ENCODE data around the gene LDHB.

DNA sequence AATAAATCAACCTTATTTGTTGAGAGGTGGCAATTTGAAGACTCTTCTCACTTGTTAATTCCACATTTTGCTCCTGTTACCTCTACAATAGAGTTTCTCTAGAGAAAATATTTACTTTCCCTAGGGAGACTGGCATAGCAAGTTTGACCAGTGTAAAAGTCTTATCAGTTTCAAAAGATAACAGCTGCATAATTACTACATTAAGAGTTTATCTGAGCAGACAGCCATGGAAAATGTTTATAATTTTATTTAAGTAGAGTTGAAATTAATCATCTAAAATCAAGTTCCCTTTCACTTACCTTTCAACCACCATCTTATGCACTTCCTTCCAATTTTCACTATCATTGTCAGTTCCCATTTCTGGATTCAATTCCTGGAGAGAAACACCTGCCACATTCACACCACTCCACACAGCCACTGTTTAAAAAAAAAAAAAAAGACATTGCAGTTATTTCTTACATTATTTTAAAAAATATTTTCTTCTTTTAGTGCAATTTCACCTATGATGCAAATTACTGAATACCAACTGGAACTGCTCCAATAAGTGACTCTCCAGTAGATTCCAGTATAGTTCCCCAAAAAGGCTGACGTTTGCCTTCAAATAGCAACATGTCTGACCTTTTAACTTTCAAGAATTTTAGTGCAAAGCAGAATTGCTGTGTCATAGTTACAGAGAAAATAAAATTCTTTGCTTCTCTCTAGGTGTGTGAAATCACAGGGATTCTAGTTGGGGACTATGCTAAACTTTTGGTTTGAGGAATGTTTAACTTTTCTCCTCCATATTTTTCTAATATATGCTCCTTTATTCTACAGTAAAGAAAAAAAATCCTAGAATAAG, 19.4 kb downstream of the LDHB start:
- TF ChIP-seq, protein P1, sequence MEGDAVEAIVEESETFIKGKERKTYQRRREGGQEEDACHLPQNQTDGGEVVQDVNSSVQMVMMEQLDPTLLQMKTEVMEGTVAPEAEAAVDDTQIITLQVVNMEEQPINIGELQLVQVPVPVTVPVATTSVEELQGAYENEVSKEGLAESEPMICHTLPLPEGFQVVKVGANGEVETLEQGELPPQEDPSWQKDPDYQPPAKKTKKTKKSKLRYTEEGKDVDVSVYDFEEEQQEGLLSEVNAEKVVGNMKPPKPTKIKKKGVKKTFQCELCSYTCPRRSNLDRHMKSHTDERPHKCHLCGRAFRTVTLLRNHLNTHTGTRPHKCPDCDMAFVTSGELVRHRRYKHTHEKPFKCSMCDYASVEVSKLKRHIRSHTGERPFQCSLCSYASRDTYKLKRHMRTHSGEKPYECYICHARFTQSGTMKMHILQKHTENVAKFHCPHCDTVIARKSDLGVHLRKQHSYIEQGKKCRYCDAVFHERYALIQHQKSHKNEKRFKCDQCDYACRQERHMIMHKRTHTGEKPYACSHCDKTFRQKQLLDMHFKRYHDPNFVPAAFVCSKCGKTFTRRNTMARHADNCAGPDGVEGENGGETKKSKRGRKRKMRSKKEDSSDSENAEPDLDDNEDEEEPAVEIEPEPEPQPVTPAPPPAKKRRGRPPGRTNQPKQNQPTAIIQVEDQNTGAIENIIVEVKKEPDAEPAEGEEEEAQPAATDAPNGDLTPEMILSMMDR (IDR thresholded peaks at IDR 0.05): no peak
- TF ChIP-seq POLR2A (IDR thresholded peaks at IDR 0.05) (no peak), EP300 (IDR thresholded peaks at IDR 0.05) (no peak), POLR2AphosphoS5 (IDR thresholded peaks at IDR 0.05) (peak in 1 of 3 donors; percentile 9)
